NCI-H187 (cell line): ENCODE data around the gene SPATA33.

Experiments used
- DNase-seq, 2 experiments: peaks; one replicate each; lab custom pipeline; 2025; lab: John Stamatoyannopoulos, UW

Gene SPATA33

DNA sequence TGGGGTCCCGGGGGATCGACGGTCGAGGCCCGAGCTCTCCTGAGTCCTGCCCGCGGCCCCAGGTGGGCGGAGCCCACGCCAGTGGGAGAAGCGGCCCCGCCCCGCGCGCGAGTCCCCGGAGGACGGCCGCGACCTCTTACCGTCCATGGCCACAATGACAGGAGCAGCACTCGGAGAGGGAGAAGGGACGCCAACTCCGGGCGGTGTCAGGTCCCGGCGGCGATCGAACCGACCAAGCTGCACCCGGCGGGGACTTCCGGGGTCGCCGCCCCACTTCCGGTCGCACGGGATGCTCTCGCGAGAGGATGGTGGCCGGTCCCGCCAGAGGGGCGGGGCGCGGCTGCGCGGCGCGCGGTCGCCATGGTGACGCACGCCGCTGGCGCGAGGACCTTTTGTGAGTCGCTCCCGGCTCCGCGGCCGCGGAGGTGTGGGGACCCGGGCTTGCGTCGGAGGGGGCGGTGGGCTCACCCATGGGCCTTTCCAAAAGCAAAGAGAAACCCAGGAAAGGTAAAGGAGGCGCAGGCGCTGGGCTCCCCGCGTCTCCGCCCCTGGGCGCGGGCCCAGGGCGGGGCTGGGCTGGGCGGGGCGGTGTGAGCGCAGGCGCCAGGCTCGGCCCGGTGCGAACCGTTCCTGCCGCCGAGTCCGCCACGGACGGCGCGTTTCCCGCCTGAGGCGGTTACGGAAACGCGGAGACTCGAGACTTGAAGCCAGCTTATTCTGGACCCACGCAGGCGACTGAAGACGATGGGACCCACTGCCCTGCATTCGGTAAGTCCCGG is at the start of gene SPATA33, which contains the start of gene CHMP1A:
TSS of gene SPATA33 (plus strand) at position 395 of the 779 bp plus-strand sequence. CDS start at position 471, 76 bp downstream.
TSS of gene CHMP1A (minus strand) at position 267 of the 779 bp plus-strand sequence. CDS start at position 147, 120 bp downstream.
- peak; percentile 44 to 57 for DNase-seq

DNA sequence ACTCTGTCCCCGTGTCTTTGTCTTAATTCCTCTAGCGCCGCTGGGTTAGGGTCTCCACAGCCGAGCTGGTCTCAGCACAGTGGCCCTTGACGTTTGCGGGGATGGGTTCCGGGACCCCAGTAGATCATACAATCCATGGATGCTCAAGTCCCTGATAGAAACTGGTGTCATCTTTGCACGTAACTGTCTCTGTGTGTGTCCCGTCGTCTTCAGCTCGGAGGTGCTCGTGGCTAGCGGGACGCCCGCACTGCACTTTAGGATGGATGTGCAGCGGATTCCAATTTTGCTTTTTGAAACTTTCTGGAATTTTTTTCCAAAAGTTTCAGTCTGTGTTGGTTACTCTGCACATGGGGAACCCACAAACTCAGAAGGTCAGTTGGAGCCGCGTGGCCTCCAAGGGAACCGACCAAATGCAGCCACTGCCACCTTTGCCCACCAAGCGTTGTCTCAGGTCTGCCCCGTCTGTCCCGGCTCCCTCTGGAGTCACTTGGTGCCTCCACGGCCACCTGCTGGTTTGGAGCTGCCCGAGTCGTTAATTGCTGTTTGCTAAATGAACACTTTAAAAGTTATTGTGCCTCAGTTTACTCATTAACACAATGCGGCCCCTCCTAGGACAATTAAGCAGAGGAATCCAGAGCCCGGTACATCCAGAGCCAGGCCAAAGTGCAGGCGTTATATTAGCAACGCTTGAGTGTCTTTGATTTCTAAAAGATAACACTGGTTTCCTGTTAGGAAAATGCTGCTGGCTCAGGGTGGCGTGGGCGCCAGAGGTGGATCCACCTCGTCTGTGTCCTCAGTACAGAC is 49.5 kb upstream of the SPATA33 start:
- DNase-seq, result no peak

DNA sequence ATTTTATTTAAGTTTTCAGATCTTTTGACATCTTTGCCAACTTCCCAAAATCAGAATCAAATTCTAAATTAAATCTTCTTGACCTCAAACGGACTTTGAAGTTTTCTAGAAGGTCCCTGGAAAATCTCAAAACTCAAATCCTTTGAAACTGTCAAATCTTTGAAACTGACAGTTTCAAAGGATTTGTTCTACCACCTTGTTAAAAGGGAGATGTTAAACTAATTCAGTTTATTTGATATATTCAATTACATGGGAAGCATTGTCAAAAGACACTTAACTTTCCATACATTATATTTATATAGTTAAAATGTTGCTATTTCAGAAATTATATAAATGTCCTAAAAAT is 47.6 kb upstream of the SPATA33 start:
- DNase-seq, result no peak

DNA sequence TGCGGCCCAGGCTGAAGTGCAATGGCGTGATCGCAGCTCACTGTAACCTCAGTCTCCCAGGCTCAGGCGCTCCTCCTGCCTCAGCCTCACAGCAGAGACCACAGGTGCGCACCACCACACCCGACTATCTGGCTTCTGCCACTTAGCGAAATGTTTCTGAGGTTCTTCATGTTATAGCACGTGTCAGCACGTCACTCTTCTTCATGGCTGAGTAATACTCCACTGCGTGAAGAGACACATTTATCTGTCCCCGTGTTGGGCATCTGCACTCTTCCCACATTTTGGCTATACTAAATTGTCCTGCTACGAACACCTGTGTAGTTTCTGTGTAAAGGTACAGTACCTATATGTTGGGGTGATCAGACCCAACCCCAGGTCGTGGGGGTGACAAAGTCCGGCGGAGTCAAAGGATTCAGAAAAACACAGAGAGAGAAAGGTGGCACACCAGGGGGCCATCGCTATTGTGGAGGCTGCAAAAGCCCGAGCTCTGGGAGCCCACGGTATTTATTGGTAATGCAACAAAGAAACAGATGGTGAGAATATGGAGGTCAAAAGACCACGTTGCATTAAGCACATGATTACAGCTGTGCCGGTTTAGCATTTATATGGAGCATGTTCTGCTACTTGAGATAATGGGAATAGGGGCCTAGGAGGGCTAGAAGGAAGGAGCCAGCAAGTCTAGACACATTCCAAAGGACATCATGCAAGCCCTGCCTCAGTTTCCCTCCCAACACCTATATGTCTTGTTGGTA is 45.0 kb upstream of the SPATA33 start:
- DNase-seq, result no peak

DNA sequence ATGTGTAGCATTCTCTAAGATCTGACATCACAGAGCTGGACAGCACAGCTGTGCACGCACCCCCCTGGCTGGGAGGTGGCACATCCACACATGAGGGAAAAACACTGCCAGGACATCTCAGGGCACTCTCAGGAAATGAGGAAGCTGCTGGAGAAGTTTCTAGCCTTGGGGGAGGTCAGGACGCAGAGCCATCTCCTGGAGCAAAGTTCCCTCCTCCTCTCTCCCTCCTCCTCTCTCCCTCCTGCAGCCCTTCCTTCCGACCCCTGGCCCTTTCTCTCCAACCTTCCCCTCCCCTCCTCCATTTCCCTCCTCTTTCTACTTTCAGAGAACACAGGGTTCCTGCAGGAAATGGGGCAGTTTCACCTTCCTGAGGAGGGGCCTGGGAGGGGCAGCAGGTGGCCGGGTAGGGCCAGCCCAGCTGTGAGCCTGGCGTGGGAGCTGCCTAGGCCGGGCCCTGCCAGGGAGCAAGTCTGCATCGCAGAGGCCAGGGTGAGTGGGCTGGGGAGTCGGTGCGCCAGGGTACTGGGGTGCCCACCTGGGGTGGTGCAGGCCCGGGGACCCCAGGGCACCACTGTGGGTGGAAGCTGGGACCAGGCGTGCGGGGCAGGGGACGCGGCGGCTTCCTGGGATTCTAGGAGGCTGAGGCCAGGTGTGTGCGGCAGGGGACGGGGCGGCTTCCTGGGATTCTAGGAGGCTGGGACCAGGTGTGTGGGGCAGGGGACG is 44.2 kb upstream of the SPATA33 start, which contains the start of gene DPEP1:
TSS of gene DPEP1 (plus strand) at position 412 of the 723 bp plus-strand sequence. CDS start 16,769 bp downstream, outside the sequence.
- DNase-seq, result no peak

DNA sequence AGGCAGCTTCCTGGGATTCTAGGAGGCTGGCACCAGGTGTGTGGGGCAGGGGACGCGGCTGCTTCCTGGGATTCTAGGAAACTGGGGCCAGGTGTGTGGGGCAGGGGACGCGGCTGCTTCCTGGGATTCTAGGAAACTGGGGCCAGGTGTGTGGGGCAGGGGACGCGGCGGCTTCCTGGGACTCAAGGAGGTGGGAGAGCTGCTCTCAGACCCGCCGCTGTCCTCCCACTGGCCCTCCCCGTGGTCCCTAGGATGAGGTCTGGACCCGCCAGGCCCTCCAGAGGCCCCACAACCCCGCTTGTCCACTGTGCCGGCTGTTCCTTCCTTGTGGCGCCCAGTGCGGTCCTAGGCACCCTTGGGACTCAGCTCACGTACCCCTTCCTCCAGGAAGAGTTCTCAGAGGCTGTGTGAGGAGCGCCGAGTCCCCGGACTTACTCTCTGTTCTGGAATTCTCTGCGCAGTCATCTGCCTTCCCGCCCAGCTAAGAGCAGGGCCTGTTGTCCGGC is 43.6 kb upstream of the SPATA33 start:
- DNase-seq, result no peak

DNA sequence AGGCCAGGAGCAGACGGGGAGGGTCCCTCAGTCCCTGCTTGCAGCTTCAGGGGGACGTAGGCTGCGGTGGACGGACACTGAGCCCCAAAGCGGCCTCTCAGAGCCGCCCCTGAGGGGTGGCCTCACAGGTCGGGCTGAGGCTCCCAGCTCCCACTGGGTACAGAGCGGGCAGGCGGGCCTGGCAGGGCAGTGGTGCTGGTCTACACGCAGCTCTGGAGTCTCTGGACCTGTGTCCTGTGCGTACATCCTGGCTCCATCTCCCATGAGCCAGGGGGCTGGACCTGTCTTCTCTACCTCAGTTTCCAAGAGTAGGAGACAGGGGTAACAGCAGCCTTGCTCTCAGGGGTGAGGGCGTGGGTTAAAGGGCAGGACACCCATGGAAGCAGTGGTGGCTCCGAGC is 42.5 kb upstream of the SPATA33 start:
- no peak for DNase-seq

DNA sequence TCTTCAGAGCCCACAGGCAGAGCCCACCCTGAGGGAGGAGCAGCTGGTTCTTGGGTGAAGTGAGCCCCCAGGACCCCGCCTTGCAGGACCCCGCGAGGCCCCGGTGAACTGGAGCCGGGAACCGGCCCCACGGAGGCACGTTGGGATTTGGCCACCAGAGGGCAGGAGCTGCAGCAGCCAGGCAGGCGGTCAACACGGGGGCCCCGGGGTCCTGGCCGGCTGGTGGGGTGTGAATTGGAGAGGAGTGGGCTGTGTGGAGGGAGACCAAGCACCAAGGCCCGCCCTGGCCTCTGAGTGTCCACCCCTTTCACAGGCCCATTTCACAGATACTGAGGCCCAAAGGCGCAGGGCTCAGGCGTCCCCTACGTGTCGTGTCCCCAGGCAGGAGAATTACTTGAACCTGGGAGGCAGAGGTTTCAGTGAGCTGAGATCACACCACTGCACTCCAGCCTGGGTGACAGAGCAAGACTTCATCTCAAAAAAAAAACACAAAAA is 42.0 kb upstream of the SPATA33 start:
- no peak for DNase-seq

DNA sequence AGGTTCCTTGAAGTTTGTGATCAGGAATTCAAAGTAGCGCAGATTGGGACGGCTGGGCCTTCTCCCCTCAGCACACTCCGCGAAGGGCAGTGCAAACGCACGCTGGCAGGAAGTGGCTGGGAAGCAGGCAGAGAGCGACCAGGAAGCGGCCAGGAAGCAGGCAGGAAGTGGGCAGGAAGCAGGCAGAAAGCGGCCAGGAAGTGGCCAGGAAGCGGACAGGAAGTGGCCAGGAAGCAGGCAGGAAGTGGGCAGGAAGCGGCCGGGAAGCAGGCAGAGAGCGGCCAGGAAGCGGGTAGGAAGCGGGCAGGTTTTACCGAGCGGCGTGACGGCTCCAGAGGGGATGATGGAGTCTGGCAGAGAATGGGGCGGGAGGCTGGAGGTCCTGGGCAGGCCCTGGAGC is 41.0 kb upstream of the SPATA33 start:
- no peak for DNase-seq

DNA sequence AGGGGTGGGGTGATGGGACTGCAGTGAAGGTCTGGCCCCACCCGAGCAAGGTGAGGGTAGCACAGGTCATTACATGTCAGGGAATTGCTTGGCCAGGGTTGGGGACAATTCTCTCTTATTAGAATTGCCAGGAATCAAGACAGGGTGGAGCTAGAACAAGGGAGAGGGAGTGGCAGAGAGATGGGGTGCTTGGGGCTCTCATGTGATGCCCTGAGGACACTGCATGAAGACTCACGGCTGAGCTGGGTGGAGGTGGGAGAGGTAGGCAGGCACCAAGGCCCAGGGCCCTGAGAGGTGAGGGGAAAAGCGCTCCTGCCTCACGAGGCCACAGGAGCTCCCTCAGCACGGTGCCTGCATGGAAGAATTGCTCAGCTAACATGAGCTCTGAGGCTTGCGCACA is 40.6 kb upstream of the SPATA33 start:
- DNase-seq, result no peak

DNA sequence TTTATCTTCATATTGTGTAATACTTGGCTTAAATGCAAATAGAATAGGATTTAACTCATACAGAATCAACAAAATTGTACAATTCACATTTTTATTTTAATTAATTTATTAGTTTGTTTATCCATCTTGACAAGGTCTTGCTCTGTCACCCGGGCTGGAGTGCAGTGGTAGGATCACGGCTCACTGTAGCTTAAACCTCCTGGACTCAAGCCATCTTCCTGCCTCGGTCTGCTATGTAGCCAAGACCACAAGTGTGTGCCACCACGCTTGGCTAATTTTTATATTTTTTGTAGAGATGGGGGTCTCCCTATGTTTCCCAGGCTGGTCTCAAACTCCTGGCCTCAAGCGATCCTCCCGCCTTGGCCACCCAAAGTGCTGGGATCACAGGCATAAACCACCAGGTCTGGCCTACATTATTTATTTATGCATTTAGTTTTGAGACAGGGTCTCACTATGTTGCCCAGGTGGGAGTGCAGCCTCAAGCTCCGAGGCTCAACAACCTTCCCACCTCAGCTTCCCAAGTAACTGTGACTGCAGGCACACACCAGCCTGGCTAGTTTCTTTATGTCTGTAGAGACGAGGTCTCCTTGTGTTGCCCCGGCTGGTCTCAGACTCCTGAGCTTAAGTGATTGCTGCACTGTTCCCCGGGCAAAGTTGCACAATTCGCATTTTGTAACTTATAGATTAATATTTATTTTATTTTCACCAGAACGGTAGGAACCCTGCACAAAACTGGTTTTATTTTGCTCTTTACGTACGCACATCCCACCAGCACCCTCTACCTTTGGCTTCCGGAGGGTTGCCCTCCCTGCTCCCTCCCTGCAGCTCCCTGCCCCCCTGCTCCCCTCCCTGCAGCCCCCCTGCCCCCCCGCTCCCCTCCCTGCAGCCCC is 39.3 kb upstream of the SPATA33 start:
- DNase-seq, result no peak

DNA sequence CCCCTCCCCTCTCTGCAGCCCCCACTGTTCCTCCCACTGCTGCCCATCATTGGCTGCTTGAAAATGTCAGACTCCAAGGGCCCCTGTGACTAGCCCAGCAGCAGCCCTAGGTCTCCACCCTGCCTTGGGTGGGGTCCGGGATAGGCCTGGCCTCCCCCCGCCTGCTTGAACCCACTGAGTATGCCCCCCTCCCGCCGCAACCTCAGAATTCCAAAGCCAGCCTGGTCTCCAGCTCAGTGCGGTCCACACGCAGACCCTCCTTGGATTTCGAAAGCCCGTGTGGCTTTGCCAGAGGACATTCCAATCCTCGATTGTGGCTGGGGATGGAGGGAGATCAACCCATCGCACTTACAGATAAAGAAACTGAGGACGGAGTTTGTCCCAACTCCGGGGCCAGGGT is 37.8 kb upstream of the SPATA33 start:
- no peak for DNase-seq

DNA sequence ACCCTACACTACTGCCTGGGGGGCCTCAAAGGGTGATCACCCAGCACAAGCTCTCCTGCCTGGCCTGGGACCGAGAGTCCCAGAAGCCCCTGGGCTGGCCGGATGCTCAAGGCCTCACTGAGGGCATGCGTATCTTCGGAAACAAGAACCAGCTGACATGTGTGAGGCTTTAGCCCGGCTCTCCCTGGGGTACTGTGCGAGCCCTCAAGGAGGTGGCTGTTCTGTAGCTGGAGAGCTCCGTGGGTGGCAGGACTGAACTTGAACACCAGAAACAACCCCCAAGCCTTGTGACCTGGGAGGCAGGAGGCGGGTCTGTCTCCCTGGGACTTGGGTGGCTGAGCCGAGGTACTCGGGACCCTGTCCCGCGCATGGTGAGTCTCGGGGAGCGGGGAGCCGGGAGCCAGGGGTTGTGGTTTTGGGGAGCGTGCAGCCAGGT is 37.2 kb upstream of the SPATA33 start:
- DNase-seq, result no peak

DNA sequence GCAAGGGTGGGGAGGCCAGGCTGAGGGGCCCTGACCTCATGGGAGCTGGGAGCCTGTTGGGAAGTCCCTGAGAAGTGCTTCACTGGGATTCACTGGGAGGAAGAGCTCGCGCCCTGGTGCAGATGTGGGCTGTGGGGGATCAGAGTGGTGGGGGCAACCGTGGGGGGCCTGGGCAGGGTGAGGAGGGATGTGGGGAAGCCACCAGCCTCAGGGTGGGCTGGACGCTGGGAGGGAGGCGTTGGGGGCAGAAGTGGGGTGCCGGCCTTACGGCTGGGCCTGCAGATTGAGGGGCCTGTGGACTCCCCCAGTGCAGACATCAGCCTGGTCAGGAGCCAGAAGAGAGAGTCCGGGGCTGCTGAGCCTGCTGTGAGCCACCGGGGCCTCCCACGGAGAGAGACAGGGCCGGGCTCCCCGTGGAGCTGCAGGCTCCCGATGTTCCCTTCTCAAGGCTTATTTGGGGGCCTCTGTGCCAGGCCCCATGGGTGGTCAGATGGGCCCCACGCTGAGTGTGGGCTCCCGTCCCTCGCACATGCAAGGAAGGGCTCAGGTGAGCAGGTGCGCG is 36.4 kb upstream of the SPATA33 start:
- DNase-seq, result no peak

DNA sequence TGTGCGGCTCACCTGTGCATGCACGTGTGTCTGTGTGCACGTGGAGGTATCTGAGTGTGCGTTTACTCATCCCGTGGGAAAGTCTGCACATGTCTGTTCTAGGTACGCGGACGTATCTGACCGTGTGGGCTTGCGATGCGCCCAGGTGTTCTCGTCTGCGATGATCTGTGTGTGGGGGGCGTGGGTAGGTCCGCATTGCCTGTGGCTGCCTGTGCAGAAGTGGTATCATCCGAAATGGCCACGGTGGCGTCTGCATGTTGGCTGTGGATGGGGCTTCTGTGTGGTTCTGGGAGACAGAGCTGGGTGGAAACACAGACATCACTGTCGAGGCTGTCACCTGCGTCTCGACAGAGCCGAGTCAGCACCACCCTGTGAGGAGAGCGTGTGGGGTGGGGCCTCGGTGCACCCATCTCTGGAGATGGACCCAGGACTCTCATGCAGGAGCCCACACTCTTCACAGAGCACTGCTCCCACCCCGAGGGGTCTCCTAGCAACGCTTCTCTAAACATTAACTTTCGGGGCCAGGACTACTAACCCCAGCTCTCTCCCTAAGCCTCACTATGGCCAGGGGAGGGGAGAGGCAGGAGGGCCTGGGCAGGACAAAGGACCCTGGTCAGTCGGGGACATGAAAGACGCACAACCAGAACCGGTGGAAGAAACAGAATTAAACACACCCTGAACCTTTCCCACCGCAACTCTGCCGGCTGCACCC is 35.8 kb upstream of the SPATA33 start:
- DNase-seq, result no peak

DNA sequence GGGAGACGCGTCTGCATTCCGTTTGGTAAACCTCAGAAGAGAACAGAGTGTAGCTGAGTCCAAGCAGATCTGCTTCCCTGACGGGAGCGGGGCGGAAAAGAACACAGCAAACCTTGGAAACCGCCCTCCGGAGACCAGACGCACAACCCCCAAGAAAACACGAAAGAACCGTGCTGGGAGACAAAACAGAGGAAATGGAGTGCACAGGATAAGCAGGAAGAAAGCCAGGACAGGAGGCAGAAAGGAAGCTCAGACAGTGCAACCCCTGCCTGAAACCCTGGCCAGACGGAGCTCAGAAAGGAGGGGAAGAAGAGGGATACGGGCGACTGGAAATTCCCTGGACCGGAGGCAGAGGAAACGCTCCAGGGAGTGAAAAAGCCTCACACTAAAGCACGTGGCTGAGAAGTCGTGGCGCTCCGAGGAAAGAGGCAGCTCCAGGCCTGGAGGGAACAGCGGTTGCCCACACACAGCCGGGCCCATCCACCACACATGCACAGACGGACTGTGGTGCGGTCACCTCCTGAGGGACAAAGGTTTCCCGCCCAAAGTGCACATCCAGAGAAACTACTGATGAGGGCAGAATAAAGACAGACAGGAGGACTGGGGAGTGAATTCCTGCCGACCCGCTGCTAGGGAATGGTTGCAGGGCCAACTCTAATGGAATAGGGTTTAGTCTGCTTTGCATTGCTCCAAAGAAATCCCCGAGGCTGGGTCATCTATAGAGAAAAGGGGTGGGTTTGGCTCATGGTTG is 34.0 kb upstream of the SPATA33 start:
- DNase-seq, result peak in 1 of 2 experiments; percentile 0

DNA sequence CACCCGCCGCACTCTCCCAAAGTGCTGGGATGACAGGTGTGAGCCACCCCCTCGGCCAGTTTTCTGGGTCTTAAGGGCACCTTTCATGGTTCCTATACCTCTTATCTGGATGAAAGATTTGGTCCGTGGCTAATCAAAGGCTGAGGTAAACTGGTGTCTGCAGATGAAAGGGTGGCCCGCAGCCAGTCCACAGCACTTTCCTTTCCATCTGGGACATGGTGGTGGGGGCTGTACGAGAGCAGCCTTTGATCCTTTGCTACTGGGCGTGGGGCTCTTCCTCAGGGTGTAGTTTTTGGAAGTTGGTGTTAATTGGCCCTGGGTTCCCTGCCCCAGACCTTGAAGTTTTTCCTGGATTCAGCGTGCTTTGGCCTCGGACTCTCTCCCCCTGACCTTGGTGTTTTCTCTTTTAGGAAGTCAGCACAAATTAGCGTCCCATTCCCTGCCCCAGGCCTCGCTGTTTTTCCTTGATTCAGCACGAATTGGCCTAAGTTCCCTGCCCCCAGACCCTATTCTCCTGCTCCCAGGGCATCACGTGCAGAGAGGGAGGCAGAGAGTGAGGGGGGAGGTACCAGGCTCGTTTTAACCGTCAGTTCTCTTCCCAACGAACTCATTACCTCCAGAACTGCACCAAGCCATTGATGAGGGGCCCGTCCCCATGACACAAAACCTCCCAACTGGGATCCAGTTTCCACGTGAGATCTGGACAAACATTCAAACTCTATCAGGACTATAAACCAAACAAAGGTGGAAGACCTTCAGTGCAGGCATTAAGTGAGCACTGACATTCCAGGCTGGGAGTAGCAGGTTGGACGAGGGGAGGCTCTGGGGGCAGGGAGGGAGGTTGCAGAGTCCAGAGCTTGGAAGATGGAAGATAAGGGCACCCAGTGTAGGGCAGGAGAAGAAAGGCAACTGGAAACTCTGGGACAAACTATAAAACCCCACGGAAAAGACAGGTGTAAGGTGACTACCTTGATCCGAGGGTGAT is 32.6 kb upstream of the SPATA33 start:
- no peak for DNase-seq
